Pancreas (tissue), 10 donors: ENCODE results near the gene NRDC. TPM values are rescaled to one million over a fixed set of nuclear protein-coding genes. Genes with fewer than 3 reads are reported as not detected.

Experiments
- ATAC-seq, 4 donors: fragments of 200-7000 bp; cut with Tn5 transposase; one replicate each; pipeline versions ENCODE4 v1.8.0 to v1.9.1; 2020; ENCODE audit warnings: mild to moderate bottlenecking in 4 of 4, moderate library complexity in 4 of 4
- DNase-seq, 6 donors: peaks; one replicate each; pipeline ENCODE4 v3.0.0-alpha.2; 2020
- FAIRE-seq: peaks from 2 replicates; lab custom pipeline; 2012; peaks lifted over from hg19 to GRCh38; lab: Jason Lieb, UNC
- H3K27ac ChIP-seq, 4 donors: fragments of 200-600 bp; sonication (generic); 1 replicate in 3 of 4; 2 replicates in 1 of 4; pipeline versions ENCODE4 v1.5.0 to v1.8.0; 2020
- H3K27me3 ChIP-seq, 4 donors: fragments of 200-600 bp; one replicate each; pipeline ENCODE4 v1.8.0; 2021
- H3K36me3 ChIP-seq, 3 donors: fragments of 200-600 bp; sonication (generic) in 1 of 3; one replicate each; pipeline versions ENCODE4 v1.5.0 to v1.8.0; 2020 to 2021
- H3K4me1 ChIP-seq, 3 donors: fragments of 200-600 bp; one replicate each; pipeline ENCODE4 v1.8.0; 2021
- H3K4me3 ChIP-seq, 4 donors: fragments of 200-600 bp; sonication (generic) in 2 of 4; one replicate each; pipeline versions ENCODE4 v1.5.0 to v1.8.0; 2020 to 2021
- H3K9me3 ChIP-seq, 4 donors: fragments of 200-600 bp; one replicate each; pipeline ENCODE4 v1.8.0; 2021
- CTCF ChIP-seq, 4 donors: fragments of 200-600 bp; sonication (generic) in 3 of 4; IDR thresholded peaks; one replicate each; pipeline versions ENCODE4 v1.5.0 to v1.8.0; 2021; ENCODE audit warnings: antibody characterized with exemption in 4 of 4
- WGBS, 2 donors: extraction: QIAGEN DNeasy Blood & Tissue Kit; methylation state at CpG; one replicate each; pipeline ENCODE4 v1.1.7; 2013; 5-methylcytosine and 5-hydroxymethylcytosine counted together
- intact Hi-C, 3 donors: fragments of 100-400 bp; cut with DNase I; formaldehyde crosslinking; loops; one replicate each; pipeline versions ENCODE4 v1.11.1 to v1.14.2; 2022
- microRNA-seq, 2 donors: library from miRNA; unstranded; fragments of <30 nt; microRNA quantifications; one replicate each; pipeline versions ENCODE4 to v1.1.0, GENCODE V29; 2019 to 2020
- polyA plus RNA-seq, 2 donors: library from polyadenylated mRNA; stranded (reverse); fragments of 200-250 nt; gene quantifications; one replicate each; pipeline ENCODE4 v1.2.3, GENCODE V29; 2013
- total RNA-seq, 6 donors: library from RNA; stranded (reverse); fragmentation: NEBNext Ultra II Directional in 4 of 6; extraction: Animal tissue kit (Norgen Biotek cat#: 25700) in 4 of 6; gene quantifications; one replicate each; pipeline versions ENCODE4 v1.2.1 to v1.2.4, GENCODE V29; 2021 to 2023
- donor health status: healthy with polysubstance abuse.
- donor health status: DM: no; HTN: no; CAD: no; lungs with moderate emphysema.
- donor health status: DM: no; HTN: no; CAD: no.
- donor health status: control.
- donor health status: control.
- donor health status: Bipolar disorder and iron deficiency.
- donor health status: DM: yes; HTN: yes; CAD: no.
- donor health status: DM: no; HTN: no; CAD: no.
- donor health status: DM: no; HTN: no; CAD: no.
- donor health status: DM: yes; HTN: yes; CAD: no.

NRDC gene
- total and polyA plus RNA-seq, 8 donors, result 56.1 to 85.6 (median 67.5) TPM

GRCh38 chr1:51741121-51741681 lies 137.3 kb downstream of the NRDC start:
- peaks cover 18 to 42% (median 39%) of the 10 kb centered on the region in 3 donors for H3K4me1 ChIP-seq
- ATAC-seq (no peak), DNase-seq (no peak), FAIRE-seq (no peak)
- no peaks in the 10 kb centered on the region for H3K9me3 ChIP-seq
- H3K4me3 ChIP-seq, result no peak overlapping the region
- no peaks in the 10 kb centered on the region for H3K36me3 ChIP-seq
- no peak for TF ChIP-seq CTCF (IDR thresholded peaks at IDR 0.05)
- no peak overlapping the region for H3K27ac ChIP-seq
- intact Hi-C loops, result no loop called here
- no peaks in the 10 kb centered on the region for H3K27me3 ChIP-seq
- WGBS, 2 donors, result 77 to 81% methylated on average over 1 of the region's 1 CpG

GRCh38 chr1:51740652-51741051 lies 137.9 kb downstream of the NRDC start:
- ATAC-seq, result no peak
- DNase-seq, result no peak
- no peak for TF ChIP-seq CTCF (IDR thresholded peaks at IDR 0.05)
- no peak overlapping the region for H3K27ac ChIP-seq
- WGBS, 2 donors, result 63 to 71% methylated on average over 3 of the region's 3 CpGs
- H3K4me1 ChIP-seq, result peaks cover 18 to 45% (median 39%) of the 10 kb centered on the region in 3 donors
- H3K9me3 ChIP-seq, result no peaks in the 10 kb centered on the region
- H3K27me3 ChIP-seq, result no peaks in the 10 kb centered on the region
- no peak overlapping the region for H3K4me3 ChIP-seq
- no peak for FAIRE-seq
- no peaks in the 10 kb centered on the region for H3K36me3 ChIP-seq
- intact Hi-C loops, result no loop called here

Small RNA genes lying within 50 kb of the gene (microRNA-seq; reads per million reads assigned to microRNA genes)
- gene MIR761, result 0 reads per million in 2 donors

Other genes starting within 250 kb of the NRDC start
- gene RAB3B, start 112.0 kb upstream of the NRDC start, total RNA-seq, result 1 to 10 TPM in 3 of 6 donors, under 1 TPM in 3; 0.69 to 5.7 (median 1.6) TPM
- 1 to 10 TPM in 1 of 2 donors, under 1 TPM in 1; 0.72 to 5.7 TPM for gene RAB3B, start 112.0 kb upstream of the NRDC start, polyA plus RNA-seq
- 1 to 10 TPM; 2.3 to 4.7 (median 3.4) TPM for gene KTI12, start 155.1 kb upstream of the NRDC start, total RNA-seq
- 1 to 10 TPM; 3.1 to 7.1 TPM for gene KTI12, start 155.1 kb upstream of the NRDC start, polyA plus RNA-seq
- gene TXNDC12, start 176.5 kb upstream of the NRDC start, total RNA-seq, result 10 to 100 TPM; 25.7 to 39.4 (median 34.9) TPM
- gene TXNDC12, start 176.5 kb upstream of the NRDC start, polyA plus RNA-seq, result 10 to 100 TPM in 1 of 2 donors, 1 to 10 TPM in 1; 9.9 to 17.0 TPM
- gene BTF3L4, start 177.6 kb upstream of the NRDC start, total RNA-seq, result 10 to 100 TPM; 15.8 to 29.7 (median 21.2) TPM
- 10 to 100 TPM; 23.4 to 26.7 TPM for gene BTF3L4, start 177.6 kb upstream of the NRDC start, polyA plus RNA-seq